GM19452 (cell line): ENCODE measurements around the gene ISL2.
"Not testable (repeated sequence)": the region's sequence is repeated elsewhere in the genome, so short reads cannot be mapped to it uniquely, and the experiment has no call there.

Experiments used
- ATAC-seq: cut with Tn5 transposase; IDR thresholded peaks from one replicate; pipeline ENCODE4 v1.9.1; 2021; ENCODE audit not compliant: unreplicated experiment

The ISL2 gene

DNA sequence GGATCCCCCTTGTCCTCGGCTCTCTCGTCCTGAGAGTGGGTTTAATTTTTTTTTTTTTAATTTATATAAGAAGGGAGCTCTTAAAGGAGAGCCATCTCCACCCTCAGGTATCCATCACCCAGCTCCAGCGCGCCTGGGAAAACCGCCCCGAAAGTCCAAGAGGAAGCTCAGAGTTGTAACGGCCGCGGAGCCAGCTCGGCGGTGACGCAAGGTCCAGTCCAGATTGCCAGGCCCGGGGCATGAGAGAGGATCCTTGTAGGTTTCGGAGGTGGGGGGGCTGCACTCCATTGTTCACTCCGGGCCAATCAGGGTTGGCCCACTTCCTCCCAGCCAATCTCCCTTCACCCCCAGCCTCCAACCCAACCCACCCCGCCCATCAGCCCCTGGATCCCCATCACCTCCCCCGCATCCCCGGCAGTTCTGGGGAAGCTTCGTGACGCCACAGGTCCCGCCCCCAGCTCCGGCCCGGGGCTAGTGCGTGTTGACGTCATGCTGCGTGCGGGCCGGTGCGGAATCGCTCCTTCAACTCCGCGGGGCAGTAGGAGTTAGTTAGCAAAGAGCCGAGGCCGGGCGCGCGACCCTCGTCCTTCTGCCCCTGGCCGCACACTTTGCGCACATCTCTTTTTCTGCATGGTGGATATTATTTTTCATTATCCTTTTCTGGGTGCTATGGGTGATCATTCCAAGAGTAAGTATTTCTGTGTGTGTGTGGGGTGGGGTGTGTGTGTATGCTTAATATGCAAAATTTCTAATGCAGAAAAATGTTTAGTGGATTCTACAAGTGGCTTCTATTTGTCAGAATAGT is at the start of gene ISL2:
TSS of gene ISL2 (plus strand) at position 520 of the 805 bp plus-strand sequence. CDS start at position 631, 111 bp downstream.
- peak; percentile 56 for ATAC-seq

DNA sequence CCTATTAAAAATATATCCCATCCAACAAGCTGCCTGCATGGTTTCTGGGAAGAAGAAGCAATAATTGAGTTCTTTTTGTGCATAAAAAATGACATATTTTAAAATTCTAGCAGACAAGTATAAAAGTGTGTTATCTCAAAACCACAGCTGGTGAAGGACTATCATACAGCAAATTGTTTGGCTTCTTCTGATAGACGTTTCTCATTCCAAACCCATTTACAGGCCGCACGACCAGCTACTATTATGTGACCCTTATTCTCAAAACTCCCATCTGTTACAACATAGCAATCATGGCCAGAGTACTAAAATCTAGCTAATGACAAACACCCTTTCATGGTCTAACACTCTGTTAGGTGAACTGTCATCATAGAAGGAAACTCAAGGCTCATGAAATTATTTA is 47.0 kb upstream of the ISL2 start:
- no peak for ATAC-seq

DNA sequence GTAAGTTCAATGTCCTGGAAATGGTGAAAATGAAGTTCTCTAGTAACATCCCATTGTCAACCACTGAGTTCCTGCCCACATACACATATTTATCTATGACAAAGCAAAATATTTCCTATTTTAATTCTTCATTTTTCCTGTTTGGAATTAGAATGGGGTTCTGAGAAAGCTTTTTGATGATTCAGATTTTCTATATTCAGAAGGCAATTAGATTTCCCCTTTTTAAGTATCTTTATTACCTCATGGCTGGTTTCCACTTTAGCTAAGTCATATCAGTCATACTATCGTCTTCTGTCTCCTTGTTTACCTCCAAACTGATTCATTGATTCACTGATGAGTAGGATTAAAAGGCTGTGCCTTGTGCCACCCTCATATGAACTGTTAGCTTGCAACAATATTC is 43.2 kb upstream of the ISL2 start:
- no peak for ATAC-seq

DNA sequence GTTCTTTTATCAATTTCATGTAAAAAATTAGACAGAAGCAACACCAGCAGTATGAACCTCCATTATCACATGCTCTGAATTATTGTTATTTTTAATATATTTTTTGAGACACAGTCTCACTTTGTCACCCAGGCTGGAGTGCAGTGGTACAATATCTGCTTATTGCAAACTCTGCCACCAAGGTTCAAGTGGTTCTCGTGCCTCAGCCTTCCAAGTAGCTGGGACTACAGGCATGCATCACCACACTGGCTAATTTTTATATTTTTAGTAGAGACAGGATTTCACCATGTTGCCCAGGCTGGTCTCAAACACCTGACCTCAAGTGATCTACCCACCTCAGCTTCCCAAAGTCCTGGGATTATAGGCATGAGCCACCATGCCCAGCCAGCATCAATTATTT is 42.1 kb upstream of the ISL2 start:
- not testable (repeated sequence) for ATAC-seq

DNA sequence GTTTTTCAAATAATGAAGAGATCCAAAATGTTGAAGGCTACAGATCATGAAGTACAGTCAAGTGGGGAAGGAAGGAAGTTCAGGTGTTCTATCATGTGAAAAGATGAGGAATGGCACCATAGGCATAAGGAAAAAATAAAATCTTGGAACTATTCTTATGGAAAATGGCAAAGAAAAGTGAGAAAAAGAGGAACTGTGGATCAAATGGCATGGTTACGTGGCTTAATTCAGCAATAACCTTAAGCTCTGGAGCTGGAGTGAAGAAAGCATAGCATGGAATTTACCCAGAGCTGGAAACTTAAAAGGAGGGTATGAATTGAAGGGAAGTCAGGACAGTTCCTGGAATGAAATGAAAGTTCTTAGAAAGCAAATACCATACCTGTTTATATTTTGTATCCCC is 39.7 kb upstream of the ISL2 start:
- no peak for ATAC-seq

DNA sequence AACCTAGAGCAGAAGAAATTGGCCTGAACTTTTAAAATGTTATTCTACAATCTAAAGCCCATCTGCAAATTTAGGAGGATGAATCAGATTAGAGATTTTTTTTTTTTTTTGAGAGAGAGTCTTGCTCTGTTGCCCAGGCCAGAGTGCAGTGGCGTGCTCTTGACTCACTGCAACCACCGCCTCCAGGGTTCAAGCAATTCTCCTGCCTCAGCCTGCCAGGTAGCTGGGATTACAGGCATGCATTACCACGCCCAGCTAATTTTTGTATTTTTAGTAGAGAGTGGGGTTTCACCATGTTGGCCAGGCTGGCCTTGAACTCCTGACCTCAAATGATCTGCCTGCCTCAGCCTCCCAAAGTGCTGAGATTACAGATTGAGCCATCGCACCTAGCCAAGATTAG is 38.6 kb upstream of the ISL2 start:
- not testable (repeated sequence) for ATAC-seq

DNA sequence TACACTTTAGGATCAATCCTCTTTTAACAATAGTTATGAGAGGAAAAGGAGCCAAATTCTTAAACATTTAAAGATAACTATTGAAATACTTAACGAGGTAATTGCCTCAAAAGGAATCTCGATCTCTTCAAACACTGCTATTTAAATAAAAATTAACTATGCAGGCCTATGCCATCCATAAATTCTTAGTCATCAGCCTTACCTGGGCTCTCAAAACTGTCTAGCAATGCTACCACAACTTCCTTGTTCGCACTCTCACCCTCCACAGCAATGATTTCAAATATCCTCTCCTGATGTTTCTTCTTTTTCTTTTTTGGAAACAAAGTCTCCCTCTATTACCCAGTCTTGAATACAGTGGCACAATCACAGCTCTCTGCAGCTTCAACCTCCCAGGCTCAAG is 37.6 kb upstream of the ISL2 start:
- ATAC-seq = no peak

DNA sequence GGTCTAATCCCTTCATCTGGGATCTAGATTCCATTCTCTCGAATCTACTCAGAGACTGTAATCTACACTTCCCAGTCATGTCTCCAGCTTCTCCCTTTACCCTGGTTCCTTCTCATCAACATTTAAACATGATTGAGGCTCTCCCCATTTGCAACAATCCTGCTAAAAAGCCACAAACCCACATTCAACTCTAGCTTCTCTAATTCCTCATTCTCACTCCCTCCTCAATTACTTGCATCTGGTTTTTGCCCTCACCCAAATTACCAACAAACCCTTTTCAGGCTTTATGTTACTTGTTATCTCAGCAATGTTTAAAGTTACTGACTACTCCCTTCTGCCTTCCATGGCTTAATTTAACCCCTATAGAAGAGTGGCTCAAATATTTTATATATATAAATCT is 36.8 kb upstream of the ISL2 start:
- no peak for ATAC-seq

DNA sequence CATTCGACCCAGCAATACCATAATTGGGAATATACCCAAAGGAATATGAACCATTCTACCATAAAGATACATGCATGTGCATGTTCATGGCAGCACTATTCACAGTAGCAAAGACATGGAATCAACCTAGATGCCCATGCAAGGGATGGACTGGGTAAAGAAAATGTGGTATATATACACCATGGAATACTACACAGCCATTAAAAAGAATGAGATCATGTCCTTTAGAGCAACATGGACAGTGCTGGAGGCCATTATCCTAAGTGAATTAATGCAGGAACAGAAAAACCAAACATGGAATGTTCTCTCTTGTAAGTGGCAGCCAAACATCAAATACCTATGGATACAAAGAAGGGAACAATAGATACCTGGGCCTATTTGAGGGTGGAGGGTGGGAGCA is 32.7 kb upstream of the ISL2 start:
- ATAC-seq = no peak

DNA sequence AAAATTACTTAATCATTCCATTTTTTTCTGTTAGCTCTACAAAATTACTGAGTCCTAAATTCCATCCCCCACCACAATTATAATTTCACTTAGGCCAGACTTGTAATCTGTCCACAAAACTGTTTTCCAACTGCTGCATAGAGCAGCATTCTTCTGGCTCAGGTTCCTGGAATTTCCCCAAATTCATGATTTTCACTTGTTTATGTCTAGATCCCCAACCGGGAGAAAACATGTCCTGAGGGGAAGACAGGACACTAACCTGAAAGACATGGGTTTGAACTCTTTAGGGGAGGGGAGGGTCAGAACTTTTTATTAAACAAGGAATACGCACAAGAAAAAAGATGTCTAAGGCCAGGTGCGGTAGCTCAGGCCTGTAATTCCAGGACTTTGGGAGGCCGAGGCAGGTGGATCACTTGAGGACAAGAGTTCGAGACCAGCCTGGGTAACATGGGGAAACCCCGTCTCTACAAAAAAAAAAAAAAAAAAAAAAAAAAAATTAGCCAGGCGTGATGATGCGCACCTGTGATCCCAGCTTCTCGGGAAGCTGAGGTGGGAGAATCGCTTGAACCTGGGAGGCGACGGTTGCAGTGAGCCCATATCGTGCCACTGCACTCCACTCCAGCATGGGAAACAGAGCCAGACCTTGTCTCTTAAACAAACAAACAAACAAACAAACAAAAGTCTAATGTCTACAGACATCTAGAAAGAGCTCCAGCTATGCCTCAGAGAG is 26.8 kb upstream of the ISL2 start:
- ATAC-seq = no peak

DNA sequence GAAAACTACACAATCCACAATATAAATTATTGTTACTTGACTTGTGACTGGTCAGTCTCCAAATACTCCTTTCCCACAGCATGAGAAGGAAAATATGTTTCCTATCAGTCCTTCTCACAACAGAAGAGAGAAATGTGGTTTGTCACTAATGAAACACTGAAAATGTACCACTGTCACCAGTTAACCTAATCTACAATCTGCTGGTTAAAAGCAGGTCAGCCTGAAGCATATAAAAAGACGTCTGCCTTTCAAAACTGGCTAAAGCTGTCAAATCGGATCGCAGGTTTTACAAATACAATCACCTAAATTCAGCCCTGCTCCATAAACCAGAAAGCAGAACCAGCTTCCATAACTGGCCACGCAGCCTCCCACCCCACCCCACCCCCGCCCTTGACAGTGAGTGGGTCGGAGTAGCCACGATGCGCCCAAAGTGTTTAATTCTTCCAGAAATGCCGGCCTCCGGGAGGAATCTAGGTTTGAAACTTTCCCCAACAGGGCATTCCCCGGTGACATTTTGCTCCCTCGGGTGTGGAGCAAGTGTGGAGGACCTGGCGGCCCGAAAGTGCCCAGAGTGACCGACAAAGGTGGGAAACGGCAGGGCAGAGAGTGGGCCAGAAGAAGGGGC is 26.0 kb upstream of the ISL2 start:
- no peak for ATAC-seq

DNA sequence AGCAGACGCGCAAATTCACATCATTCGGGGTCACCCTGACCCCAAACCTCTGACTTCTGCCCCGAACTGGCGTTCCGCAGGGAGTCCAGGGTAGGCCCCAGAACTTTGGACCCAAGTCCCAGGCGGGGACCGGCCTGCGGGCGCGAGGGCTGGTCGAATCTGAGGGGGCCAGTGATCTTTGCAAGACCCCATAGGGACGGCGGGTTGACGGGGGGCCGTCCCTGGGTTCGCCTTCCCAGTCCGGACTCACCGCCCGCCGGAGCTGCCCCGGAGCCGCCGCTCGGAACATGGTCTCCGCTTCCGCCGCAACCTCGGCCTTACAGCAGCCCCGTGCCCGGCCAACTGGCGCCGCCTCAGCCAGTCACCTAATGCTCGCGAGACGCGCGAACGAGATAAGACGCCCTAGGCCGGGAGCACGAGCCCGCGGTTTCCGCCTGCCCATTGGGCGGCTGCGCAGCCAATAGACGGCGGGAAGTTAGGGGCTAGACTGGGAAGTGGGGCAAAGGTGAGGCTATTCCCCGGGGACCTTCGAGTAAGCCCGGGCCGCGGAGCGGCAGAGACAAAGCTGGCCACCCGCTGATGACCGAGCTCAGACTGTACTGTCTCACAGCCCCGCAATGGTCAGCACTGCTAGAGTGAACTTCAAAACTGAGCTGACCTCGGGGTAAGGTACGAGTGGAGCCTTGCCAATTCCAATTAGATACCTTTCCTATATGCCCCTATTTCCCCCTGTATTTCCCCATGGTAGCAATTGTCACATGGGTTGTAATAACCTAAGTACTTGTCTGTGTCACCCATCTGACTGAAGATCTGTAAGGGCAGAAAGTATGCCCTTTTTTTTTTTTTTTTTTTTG is 25.2 kb upstream of the ISL2 start, which contains the start of gene ETFA:
TSS of gene ETFA (minus strand) at position 370 of the 854 bp plus-strand sequence. CDS start at position 289, 81 bp downstream.
- ATAC-seq = peak; percentile 96

DNA sequence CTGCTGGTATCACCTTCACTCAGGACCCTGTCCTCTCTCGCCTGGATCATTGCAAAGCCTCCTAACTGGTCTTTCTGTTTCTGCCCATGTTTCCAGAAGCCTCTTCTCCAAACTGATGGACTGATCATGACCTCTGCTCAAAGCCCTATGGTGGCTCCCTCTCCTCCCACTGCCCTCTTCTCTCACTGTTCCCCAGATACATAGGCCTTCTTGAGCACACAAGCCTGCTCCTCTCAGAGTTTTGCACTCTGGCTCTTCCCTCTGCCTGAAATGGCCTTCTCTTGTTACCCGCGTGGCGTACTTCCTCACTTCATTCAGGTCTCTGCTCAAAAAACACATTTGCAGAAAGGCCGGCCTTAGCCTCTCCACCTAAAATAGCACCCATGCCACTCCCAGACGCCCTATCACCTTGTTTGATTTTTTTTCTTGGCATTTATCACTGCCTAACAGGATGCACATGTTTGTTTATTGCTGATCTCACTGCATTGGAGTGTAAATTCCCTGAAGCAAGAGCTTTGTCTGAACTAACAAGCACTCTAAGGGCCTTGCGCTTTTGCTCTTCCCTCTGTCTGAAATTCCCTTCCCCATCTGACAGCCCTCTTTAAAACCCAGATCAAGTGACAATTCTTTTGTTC is 23.9 kb upstream of the ISL2 start:
- no peak for ATAC-seq

DNA sequence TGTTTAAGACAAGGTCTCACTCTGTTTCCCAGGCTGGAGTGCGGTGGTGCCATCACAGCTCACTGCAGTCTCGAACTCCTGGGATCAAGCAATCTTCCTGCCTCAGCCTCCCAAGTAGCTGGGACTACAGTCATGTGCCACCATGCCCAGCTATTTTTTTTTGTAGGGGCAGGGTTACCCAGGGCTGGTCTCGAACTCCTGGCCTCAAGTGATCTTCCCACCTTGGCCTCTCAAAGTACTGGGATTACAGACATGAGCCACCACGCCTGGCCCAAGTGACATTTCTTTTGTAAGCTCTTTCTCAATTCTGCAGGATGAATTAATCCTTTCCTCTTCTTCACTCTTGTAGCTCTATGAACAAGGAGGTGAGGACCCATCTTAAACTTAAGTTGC is 23.4 kb upstream of the ISL2 start:
- ATAC-seq = not testable (repeated sequence)

DNA sequence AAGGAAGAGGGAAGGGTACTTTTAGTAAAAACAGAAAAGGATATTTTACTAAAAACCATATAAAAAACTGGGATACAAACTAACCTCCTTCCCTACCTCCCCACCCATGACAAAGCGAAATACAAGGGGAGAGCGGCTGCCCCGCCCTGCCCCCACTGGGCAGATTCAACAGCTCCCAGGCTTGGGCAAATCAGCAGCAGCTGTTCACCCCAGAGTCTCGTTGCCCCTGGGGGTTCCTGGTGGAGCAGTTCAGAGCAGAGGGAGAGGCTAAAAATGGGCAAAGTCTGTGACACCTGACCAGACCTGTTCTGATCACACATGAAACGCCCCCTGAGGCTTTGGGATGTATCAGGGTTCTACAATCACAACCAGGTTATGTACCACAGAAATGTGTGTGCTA is 22.8 kb upstream of the ISL2 start:
- no peak for ATAC-seq

DNA sequence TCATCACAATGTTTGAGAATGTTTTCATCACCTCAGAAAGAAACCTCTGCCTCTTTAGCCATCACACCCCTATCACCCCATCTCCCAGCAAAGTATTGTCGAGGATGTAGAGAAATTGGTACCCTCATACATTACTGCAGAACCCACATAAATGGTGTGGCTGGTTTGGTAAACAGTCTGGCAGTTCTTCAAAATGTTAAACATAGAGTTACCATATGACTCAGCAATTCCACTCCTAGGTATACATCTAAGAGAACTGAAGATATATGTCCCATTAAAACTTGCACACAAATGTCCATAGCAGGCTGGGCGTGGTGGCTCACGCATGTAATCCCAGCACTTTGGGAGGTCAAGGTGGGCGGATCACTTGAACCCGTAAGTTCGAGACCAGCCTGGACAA is 16.6 kb upstream of the ISL2 start:
- no peak for ATAC-seq

DNA sequence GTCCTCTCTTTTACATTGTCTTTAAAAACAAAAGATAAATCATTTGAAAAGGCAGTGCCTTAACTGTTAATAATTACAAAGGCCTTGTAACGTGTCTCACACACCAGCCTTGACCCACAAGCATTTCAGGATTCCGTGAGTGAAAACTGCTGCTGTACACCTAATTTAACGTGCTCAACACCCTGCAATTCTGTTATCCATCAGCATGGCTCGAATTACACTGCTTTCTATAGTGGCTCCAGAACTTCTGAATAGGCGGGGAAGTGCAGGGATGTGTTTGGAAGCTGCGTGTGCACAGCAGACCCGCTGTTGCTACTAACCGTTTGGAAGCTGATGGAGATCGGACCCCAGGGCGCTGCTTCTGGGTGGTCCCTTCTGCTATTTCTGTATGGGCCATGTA is 15.4 kb upstream of the ISL2 start:
- ATAC-seq = no peak

DNA sequence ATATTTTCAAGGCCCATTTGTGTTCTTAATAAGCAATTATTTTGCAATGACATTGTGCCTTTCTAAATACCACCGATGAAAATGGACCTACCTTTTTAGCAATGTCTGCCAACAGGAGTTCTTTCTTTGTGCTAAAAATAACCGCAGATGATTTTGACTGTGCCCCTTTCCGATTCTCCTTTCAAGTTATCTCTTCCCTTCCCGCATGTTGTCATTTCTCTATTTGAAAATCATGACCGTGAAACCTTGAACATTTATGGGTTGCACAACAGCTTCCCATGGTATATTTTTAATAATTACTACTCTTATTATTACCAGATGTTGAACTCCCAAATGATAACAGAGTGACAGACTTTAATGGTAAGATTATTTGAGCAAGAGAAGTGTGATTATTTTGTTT is 15.0 kb upstream of the ISL2 start:
- no peak for ATAC-seq

DNA sequence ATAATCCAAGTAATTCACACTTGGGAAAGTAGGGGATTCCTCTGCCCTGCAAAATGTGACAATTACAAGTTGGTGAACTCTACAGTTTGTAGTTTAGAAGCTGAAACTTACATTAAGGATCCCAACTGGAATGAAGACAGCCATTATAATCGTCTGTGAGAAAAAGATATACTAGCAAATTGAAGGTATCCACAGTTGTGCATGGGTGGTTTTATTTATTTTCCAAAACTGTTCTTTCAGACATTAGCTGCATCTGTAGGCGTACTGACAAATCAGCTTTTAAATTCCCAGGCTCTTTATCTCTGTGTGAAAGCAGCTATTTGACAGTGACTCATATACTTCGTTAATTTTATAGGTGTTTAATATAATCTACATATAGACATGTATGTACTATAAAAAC is 12.5 kb upstream of the ISL2 start:
- ATAC-seq = no peak

DNA sequence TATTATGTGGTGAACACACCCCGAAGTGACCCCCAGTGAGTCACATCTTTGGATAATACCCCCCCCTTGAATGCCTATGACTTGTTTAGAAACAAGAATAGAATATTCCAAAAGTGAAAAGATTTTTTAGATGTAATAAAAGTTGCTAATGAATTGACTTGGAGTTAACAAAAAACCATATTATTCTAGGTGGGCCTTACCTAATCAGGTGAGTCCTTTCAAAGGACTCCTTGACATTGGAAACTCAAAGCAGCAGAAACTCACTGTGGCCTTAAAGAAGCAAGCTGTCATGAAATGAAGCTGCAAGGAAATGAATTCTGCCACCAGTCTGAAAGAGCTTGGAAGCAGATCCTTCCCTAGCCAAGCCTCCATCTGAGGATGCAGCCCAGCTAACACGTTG is 10.9 kb upstream of the ISL2 start:
- no peak for ATAC-seq
